ENCODE results near the gene PRCP. TPM values are rescaled to one million over a fixed set of nuclear protein-coding genes. Genes with fewer than 3 reads are reported as not detected.

The PRCP gene
- polyA plus RNA-seq, 1 of the 3 experiments (the other 2 are of a cell fraction), result 65.0 TPM

DNA sequence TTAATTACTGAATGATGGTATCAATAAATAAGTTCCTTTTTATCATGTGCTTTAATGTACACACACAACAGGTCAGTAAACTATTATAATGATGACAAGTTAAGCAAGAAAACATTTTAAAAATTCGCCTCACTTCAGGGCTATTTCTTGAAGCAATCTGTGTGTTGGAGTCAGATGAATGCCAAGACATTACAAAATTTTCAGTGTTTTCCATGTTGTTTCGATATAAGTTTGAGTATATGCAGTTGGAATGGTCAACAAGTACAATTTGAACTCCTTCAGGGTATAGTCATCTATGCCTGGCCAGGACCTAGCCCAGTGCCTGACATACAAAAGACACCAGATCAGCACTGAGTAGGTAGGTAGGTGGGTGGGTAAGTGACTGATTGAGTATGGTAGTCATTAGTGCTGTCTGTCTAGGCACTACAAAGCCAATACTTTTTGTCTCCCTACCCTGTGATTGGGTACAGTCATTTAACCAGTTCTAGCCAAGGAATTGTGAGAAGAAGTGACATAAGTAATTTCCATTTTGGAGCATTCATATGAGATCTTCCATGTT, 7.5 kb downstream of the PRCP start:
- 81% methylated on average over 2 of the region's 2 CpGs for WGBS (ENCODE audit: low lambda C conversion rate)
- Histone ChIP-seq H3K27me3 (ENCODE audit: insufficient read depth) (no peaks in the 10 kb centered on the region), H3K4me2 (no peak overlapping the region), H4K20me1 (ENCODE audit: insufficient read depth) (no peaks in the 10 kb centered on the region), H3K9ac (no peak overlapping the region), H3K9me2 (0 out of 2 replicates have a peak, but pooled peaks cover 3% of the 10 kb centered on the region), H3K79me2 (ENCODE audit: insufficient read depth) (no peaks in the 10 kb centered on the region; the same call in none of the 2 replicates), H3K4me3 (ENCODE audit: low read depth in 2 of 2, low read length in 1 of 2) (no peak overlapping the region), H3F3A (replicated peaks; ENCODE audit: insufficient read depth) (no peaks in the 10 kb centered on the region), H2AFZ (ENCODE audit: low read depth) (no peak overlapping the region), H3K36me3 (replicated peaks in 1 of 2; ENCODE audit: control insufficient read depth in 1 of 2, insufficient read depth in 2 of 2, low read length in 1 of 2) (no peaks in the 10 kb centered on the region), H3K9me3 (no peaks in the 10 kb centered on the region), H3K4me1 (ENCODE audit: control insufficient read depth in 1 of 2, insufficient read depth in 2 of 2, low read depth in 1 of 2, low read length in 1 of 2) (no peaks in the 10 kb centered on the region; a peak in 2 of 4 replicates), H3K27ac (ENCODE audit: low read depth in 2 of 2, low read length in 1 of 2) (no peak overlapping the region)
- TF ChIP-seq RFX5 (IDR thresholded peaks at IDR 0.05; ENCODE audit: low read length) (no peak), RXRA (IDR thresholded peaks at IDR 0.05; ENCODE audit: borderline replicate concordance, low read depth) (no peak), MEF2A (IDR thresholded peaks at IDR 0.05; ENCODE audit: borderline replicate concordance, low read depth) (no peak), EP300 (IDR thresholded peaks at IDR 0.05; ENCODE audit: borderline replicate concordance in 1 of 2, low read depth in 1 of 2, low read length in 1 of 2) (no peak), TEAD4 (IDR thresholded peaks at IDR 0.05; ENCODE audit: borderline replicate concordance, insufficient read depth) (no peak)
- TF ChIP-seq, protein P1, sequence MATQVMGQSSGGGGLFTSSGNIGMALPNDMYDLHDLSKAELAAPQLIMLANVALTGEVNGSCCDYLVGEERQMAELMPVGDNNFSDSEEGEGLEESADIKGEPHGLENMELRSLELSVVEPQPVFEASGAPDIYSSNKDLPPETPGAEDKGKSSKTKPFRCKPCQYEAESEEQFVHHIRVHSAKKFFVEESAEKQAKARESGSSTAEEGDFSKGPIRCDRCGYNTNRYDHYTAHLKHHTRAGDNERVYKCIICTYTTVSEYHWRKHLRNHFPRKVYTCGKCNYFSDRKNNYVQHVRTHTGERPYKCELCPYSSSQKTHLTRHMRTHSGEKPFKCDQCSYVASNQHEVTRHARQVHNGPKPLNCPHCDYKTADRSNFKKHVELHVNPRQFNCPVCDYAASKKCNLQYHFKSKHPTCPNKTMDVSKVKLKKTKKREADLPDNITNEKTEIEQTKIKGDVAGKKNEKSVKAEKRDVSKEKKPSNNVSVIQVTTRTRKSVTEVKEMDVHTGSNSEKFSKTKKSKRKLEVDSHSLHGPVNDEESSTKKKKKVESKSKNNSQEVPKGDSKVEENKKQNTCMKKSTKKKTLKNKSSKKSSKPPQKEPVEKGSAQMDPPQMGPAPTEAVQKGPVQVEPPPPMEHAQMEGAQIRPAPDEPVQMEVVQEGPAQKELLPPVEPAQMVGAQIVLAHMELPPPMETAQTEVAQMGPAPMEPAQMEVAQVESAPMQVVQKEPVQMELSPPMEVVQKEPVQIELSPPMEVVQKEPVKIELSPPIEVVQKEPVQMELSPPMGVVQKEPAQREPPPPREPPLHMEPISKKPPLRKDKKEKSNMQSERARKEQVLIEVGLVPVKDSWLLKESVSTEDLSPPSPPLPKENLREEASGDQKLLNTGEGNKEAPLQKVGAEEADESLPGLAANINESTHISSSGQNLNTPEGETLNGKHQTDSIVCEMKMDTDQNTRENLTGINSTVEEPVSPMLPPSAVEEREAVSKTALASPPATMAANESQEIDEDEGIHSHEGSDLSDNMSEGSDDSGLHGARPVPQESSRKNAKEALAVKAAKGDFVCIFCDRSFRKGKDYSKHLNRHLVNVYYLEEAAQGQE (IDR thresholded peaks at IDR 0.05; ENCODE audit: low read depth, low read length), result no peak
- TF ChIP-seq, protein P2, sequence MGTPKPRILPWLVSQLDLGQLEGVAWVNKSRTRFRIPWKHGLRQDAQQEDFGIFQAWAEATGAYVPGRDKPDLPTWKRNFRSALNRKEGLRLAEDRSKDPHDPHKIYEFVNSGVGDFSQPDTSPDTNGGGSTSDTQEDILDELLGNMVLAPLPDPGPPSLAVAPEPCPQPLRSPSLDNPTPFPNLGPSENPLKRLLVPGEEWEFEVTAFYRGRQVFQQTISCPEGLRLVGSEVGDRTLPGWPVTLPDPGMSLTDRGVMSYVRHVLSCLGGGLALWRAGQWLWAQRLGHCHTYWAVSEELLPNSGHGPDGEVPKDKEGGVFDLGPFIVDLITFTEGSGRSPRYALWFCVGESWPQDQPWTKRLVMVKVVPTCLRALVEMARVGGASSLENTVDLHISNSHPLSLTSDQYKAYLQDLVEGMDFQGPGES (IDR thresholded peaks at IDR 0.05; ENCODE audit: low read depth, low read length), result no peak
- TF ChIP-seq, protein P3, sequence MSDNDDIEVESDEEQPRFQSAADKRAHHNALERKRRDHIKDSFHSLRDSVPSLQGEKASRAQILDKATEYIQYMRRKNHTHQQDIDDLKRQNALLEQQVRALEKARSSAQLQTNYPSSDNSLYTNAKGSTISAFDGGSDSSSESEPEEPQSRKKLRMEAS (IDR thresholded peaks at IDR 0.05; ENCODE audit: low read depth), result no peak
- no peak for DNase-seq
- ChIA-PET CTCF (interaction anchor here (1.4 to 4.2 kb wide), 3 partner anchors 8 to 357 kb away, joined by 3 to 16 read pairs (median 4); partner anchors contain the start of gene DDIAS), POLR2A (no interaction called here)

DNA sequence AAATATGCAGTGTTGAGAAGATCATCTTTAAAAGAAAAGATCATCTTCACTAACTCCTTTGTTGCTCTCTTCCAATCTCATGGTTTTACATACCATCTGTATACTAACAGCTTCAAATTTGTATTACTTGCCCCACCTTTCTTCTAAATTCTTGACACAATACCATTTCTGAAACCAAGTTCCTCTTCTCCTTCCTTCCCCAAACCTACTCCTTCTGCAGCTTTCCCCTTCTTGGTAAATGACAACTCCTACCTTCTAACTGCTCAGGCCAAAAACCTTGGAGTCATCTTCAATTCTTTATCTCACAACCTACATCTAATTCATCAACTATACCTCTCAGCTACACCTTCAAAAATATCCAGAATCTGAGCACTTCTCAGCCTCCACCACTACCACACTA, 9.3 kb downstream of the PRCP start:
- ChIA-PET POLR2A (no interaction called here), CTCF (interaction anchor here (1.7 to 4.2 kb wide), 2 partner anchors 10 to 23 kb away, joined by 4 to 16 read pairs; partner anchors contain the start of gene DDIAS)
- TF ChIP-seq YY1 (IDR thresholded peaks at IDR 0.05; ENCODE audit: low read depth) (no peak), RAD21 (IDR thresholded peaks at IDR 0.05; ENCODE audit: low read length) (no peak)
- TF ChIP-seq, protein P4, sequence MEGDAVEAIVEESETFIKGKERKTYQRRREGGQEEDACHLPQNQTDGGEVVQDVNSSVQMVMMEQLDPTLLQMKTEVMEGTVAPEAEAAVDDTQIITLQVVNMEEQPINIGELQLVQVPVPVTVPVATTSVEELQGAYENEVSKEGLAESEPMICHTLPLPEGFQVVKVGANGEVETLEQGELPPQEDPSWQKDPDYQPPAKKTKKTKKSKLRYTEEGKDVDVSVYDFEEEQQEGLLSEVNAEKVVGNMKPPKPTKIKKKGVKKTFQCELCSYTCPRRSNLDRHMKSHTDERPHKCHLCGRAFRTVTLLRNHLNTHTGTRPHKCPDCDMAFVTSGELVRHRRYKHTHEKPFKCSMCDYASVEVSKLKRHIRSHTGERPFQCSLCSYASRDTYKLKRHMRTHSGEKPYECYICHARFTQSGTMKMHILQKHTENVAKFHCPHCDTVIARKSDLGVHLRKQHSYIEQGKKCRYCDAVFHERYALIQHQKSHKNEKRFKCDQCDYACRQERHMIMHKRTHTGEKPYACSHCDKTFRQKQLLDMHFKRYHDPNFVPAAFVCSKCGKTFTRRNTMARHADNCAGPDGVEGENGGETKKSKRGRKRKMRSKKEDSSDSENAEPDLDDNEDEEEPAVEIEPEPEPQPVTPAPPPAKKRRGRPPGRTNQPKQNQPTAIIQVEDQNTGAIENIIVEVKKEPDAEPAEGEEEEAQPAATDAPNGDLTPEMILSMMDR (IDR thresholded peaks at IDR 0.05), result no peak
- TF ChIP-seq, protein P5, sequence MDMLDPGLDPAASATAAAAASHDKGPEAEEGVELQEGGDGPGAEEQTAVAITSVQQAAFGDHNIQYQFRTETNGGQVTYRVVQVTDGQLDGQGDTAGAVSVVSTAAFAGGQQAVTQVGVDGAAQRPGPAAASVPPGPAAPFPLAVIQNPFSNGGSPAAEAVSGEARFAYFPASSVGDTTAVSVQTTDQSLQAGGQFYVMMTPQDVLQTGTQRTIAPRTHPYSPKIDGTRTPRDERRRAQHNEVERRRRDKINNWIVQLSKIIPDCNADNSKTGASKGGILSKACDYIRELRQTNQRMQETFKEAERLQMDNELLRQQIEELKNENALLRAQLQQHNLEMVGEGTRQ (IDR thresholded peaks at IDR 0.05; ENCODE audit: borderline replicate concordance, low read depth, low read length), result no peak

More for the DNA sequence above, 9.3 kb downstream of the PRCP start:
- DNase-seq, result no peak
- Histone ChIP-seq H3K4me2 (no peak overlapping the region), H2AFZ (ENCODE audit: low read depth) (no peak overlapping the region), H3K4me3 (ENCODE audit: low read depth in 2 of 2, low read length in 1 of 2) (no peak overlapping the region), H3K9me2 (0 out of 2 replicates have a peak, but pooled peaks cover 3% of the 10 kb centered on the region), H4K20me1 (ENCODE audit: insufficient read depth) (no peaks in the 10 kb centered on the region), H3K27me3 (ENCODE audit: insufficient read depth) (no peaks in the 10 kb centered on the region), H3K9me3 (no peaks in the 10 kb centered on the region), H3K27ac (ENCODE audit: low read depth in 2 of 2, low read length in 1 of 2) (no peak overlapping the region), H3K9ac (no peak overlapping the region), H3K4me1 (ENCODE audit: control insufficient read depth in 1 of 2, insufficient read depth in 2 of 2, low read depth in 1 of 2, low read length in 1 of 2) (no peaks in the 10 kb centered on the region; a peak in 2 of 4 replicates), H3K36me3 (replicated peaks in 1 of 2; ENCODE audit: control insufficient read depth in 1 of 2, insufficient read depth in 2 of 2, low read length in 1 of 2) (no peaks in the 10 kb centered on the region), H3F3A (replicated peaks; ENCODE audit: insufficient read depth) (no peaks in the 10 kb centered on the region), H3K79me2 (ENCODE audit: insufficient read depth) (no peaks in the 10 kb centered on the region; the same call in none of the 2 replicates)

All from SK-N-SH (cell line).